ENCODE measurements around the gene WRAP53.
A peak's percentile ranks its signal among the peaks of the same experiment; 100 is the strongest.

The WRAP53 gene

GRCh38 chr17:7710301-7710700, 22.0 kb downstream of the WRAP53 start:
- DNase-seq: no peak

DNA sequence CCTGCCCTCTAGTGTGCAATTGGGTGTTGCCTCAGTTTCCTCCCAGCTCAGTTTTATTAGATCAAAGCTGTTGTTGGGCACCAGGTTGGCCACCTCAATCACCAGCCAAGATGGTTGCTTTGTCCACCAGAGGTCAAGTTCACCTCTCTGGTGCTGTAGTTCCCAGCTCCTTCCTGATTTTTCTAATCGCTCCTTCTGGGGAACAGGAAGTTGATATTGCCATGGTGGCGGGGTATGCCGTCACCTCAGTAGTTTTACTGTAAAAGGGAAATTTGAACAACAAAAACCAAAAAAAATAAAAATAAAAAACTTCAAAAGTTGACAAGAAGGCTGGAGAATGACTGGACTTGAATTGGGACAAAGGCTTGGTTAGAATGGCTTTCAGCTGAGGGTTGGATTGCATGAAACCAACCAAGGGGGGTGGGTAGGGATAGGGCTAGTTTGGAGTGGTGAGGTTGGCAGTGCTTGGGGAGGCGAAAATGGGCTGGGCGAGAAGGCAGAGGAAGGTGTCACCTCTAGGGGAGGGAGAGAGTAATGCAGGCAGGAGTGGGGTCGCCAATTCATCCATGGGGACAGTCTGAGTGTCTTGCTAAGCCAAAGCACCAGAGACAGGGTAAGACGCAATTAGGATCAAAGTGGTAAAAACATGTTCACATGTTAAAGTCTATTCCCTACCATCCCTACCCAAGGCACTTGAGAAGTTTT, 22.9 kb downstream of the WRAP53 start:
- no peak for DNase-seq

DNA sequence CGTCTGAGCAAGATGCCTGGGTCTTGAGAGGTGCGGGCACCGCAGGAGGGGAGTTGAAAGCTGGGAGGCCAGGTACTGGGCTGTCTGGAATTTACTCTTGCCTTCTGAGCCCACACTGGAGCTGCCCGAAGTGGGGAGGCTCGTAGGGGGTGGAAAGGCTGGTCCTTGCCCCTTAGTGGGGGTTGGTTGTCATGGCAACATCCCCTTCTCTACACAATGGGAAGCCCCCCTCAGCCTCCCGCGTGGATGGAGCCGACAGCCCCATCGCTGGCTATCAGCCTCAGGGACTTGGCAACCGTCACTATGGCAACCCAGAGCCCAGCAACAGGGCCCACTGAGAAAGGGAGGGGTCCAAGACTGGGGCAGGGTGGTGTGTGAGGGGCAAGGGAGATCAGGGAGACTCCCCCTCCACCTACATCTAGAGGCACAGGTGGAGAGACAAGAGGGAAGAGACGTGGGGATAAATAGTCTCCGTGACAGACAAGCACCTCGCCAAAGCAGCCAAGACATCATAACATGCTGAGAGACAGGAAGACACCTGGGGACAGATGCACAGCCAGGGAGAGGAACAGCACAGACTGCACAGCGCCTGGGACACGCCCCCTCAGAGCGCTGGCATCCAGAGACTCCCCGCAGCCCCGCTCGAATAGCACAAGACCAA, 24.0 kb downstream of the WRAP53 start:
- DNase-seq: peak; percentile 41

DNA sequence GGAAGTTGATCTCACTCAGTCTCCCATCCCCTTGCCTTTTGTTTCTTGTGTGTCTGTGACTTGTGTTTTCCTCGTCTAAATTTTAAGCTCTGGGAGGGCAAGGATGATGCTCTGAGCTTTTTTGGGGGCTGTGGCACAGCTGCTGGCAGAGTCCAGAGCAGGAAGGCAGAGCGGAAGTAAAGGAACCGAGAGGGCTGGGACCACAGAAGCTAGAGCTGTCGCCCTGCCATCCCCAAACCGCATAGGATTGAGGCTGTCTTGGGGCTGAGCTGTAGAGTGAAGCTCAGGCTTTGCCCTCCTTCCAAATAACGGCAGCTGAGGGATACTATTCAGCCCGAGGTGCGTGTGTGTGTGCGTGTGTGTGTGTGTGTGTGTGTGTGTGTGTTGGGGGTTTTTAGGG, 25.5 kb downstream of the WRAP53 start:
- DNase-seq: no peak

DNA sequence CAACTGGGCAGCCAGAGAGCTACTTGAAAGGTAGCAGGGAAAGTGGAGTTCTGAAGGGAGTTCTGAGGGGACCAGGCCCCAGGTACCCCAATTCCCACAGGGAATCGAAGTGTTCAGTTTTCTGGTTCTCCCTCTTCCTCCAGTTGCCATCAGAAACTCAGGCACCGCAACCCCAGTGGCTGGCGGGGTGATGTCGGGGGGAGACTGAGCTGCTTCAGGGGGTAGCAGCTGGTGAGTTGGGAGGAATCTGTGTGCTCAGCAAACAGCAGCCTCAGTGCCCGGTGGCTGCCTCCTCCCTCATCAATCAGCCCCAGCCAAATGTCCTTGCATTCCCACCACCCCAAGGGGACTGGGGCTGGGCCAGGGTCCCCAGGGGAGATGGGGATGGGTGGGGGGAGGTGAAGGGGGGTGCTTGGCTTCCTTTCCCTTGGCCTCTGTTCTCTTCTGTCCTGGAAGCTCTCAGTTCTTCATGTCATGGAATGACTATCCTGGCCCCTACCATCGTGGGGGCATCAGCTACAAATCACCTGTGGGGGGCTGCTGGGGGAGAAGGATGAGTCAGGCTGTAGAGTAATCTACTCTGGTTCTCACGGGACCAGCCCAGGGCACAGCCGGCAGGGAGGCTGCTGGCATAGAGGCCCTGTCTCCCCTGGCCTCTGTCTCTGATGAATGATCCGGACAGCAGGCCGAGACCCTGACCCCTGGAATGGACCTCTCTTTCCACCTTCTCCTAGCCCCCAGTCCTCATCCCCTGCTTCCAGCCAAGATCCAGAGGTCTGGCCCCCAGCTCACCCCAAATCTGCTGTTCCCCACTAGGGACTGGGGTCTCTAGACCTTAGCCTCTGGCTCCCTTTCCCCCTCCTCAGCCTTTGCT, 26.7 kb downstream of the WRAP53 start:
- no peak for DNase-seq

GRCh38 chr17:7715936-7716886, 27.9 kb downstream of the WRAP53 start:
- DNase-seq: no peak

DNA sequence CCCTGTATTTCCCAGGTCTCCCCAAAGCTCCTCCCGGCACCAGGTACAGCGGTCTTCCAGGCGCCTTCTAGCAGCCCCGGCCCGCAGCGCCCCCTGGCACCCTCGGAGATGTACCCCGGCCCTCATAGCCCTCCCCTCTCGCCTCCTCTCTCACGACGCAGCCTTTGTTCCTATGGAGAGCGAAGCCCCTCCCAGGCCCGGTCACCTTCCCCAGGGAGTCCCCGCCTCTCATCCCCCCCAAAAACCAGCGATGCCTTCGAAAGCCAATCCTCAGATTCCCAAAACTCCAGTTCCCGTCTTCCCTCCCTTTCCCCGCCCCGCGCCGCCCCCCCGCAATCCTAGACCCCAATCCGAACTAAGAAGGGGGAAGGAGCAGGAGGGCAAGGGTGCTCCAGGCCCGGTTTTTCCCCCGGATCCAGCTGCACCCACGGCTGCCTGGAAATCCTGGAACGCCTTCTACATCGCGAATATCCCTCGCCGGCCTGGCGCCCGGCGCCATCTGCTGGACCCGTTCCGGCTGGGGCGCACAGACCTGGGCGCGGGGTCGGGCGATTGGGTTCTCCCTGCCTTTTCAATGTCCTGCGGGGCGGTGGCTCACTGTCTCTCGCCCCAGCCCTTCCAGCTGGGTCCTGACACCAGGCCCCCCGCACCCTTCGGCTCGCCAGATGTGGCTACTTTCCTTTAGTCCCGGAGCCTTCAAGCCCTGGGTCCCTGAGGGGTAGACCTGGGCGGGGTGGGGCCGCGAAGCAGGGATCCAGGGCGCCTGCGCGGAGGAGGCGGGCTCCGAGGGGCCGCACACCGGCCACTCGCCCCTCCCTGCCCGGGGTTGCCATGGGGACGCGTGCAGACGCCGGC, 28.9 kb downstream of the WRAP53 start, which contains the start of gene DNAH2:
Gene DNAH2, plus strand, starts transcription at position 844 of the 855 bp plus-strand sequence. CDS start 1,991 bp downstream, outside the sequence.
- peak; percentile 76 for DNase-seq

- DNase-seq: no peak
These were observed 29.6 kb downstream of the WRAP53 start for GRCh38 chr17:7717756-7718350.

DNA sequence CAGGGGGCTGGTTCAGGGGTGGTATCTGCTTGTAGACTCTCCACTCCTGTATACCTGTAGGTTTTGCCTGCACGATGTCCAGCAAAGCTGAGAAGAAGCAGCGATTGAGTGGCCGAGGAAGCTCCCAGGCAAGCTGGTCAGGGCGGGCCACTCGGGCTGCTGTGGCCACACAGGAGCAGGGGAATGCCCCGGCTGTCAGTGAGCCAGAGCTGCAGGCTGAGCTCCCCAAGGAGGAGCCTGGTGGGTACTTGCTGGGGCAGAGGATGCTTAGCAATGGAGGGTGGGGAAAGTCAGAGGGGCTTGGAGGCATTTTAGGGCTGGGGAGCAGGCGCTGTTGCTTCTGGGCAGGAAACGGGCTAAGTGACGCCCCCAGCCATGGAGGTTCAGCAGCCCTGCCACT, 31.4 kb downstream of the WRAP53 start:
- DNase-seq: no peak

DNA sequence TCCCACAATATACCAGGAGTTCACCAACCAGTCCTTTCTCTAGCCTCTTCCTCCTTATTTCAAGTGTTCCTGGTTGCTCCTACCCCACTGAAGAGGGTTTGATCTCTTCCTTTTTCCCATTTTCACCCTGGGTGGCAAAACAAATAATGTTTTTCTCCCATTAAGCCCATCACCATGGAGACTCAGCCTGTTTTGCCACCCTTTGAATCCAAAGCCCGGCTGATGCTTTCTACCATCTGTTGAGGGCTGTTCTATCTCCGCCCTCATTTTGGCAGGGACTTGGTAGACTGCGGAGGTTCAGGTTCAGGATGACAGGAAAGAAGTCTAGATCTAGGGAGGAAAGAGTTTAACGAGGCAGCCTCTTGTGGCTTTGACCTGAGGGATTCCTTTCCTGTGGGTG, 31.8 kb downstream of the WRAP53 start:
- no peak for DNase-seq

- no peak for DNase-seq
These were observed 33.3 kb downstream of the WRAP53 start for GRCh38 chr17:7721612-7722011.

DNA sequence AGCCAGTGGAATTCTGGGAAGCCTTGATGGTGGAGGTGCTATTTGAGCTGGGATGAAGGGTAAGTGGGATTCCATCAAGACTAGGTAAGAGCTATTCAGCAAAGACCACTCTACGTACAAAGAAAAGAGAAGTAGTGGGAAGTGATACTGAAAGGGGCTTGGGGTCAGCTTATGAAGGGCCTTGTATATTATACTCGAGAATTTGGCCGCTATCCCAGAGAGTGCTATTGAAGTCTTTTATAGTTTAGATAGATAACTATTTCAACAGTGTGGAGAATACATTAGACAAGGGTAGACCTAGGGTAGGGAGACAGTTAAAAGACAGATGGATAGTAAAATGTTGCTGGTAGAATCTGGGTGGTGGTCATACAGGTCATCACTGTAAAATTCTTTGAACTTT, 39.6 kb downstream of the WRAP53 start:
- DNase-seq: no peak

- no peak for DNase-seq
These were observed 41.5 kb downstream of the WRAP53 start for GRCh38 chr17:7729816-7730215.

DNA sequence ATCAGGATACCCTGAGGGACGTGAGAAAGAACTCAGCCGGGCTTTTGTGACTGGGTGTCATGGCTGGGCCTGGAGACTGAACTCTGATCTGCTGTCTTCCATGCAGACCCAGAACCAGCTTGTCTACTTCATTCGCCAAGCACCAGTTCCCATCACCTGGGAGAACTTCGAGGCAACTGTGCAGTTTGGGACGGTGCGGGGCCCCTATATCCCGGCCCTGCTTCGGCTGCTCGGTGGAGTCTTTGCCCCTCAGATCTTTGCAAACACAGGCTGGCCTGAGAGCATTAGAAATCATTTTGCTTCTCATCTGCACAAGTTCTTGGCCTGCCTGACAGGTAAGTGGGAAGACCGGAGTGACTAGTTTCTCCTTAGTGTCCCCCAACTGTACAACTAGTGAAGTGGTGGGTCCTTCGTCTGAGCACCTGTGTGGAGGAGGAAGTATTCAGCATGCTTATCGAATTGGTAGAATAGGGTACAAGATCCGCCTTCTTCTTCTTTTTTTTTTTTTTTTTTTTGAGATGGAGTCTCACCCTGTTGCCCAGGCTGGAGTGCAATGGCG, 44.8 kb downstream of the WRAP53 start:
- no peak for DNase-seq

DNA sequence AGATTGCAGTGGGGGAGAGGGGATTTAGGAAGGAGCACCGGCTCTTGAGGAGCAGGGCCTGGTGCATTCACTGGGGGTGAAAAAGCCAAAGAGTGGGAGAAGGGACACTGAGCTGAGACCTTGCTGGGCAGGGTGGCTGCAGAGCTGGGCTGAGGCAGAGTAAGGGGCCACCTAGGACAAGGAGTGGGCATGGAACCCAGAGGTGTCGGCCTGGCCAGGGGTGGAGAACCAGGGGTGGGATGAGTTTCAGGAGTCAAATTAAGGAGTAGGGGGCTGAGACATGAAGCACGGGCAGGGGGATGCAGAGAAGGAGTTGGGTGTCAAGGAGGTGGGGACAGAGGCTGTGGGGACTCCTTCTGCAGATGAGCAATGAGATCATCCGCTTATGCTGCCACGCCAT, 49.3 kb downstream of the WRAP53 start:
- no peak for DNase-seq

DNA sequence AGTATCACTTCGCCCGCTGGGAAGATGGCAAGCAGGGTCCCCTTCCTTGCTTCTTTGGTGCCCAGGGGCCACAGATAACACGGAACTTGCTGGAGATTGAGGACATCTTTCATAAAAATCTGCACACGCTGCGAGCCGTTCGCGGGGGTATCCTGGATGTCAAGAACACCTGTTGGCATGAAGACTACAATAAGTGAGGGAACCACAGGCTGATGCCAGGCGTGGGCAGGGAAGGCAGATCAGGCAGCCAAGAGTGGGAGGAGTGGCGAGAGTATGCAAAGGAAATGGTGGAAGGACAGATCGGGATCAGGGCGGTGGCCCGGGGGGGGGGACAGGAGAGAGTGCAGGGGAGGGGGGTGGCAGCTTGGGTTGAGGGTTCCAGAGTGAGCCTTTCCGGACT, 51.5 kb downstream of the WRAP53 start:
- DNase-seq: no peak

GRCh38 chr17:7740481-7741001, 52.3 kb downstream of the WRAP53 start:
- peak; percentile 35 for DNase-seq

DNA sequence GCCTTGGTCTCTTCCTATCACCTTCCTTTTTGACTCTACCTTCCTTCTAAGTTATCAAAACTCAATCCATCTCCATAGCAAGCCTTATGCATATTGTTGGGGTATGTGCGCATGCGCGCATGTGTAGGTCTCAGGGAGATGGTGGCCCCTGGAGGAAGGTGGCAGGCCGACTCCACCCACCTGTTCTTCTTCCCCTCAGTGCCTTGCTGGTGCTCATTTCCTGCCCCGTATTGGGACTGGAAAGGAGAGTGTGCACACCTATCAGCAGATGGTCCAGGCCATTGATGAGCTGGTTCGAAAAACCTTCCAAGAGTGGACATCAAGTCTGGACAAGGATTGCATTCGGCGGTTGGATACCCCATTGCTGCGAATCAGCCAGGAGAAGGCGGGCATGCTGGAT, 54.5 kb downstream of the WRAP53 start:
- DNase-seq: no peak

DNA sequence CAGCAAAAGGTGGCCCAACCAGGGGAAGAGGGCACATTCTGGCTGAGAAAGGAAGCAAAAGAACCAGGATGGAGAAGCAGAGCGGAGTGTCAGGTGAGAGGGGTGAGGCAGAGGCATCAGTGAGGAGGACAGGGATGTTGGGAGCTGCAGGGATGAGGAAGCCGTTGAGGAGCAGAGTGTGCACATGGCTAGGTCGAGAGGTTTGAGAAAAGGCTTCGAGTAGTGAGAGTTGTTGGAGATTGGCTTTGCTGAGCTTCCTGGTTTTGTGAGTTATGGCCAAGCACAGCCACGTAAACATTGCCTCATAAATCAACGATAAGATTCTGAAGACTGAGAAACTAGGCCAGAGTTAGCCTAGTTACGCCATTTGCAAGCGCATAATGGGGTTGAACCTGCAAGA, 56.1 kb downstream of the WRAP53 start:
- no peak for DNase-seq

- DNase-seq: no peak
These were observed 57.6 kb downstream of the WRAP53 start for GRCh38 chr17:7745748-7746470.
